ENCODE data around the gene RASGRF2.

- no peak for TF ChIP-seq CTCF (IDR thresholded peaks at IDR 0.05)
- no peak for TF ChIP-seq POLR2A (IDR thresholded peaks at IDR 0.05)
- no peak for TF ChIP-seq POLR2AphosphoS5 (IDR thresholded peaks at IDR 0.05)
- no peak for TF ChIP-seq EP300 (IDR thresholded peaks at IDR 0.05)
Observed at GRCh38 chr5:81145329-81145935, 185.3 kb downstream of the RASGRF2 start.

Measured in suprapubic skin (tissue), 4 donors.